ENCODE results near the gene HSDL1. TPM values are rescaled to one million over a fixed set of nuclear protein-coding genes. Genes with fewer than 3 reads are reported as not detected.

Gene HSDL1
- total and polyA plus RNA-seq, 4 experiments from 2014 or later = 9.9 to 23.0 (median 15.7) TPM

- Histone ChIP-seq H3K36me3 (ENCODE audit: insufficient read depth, low read length) (peaks cover 77% of the 10 kb centered on the region), H3K4me1 (ENCODE audit: insufficient read depth, low read length) (no peaks in the 10 kb centered on the region), H3K9me3 (ENCODE audit: control insufficient read depth in 1 of 2, low read length in 2 of 2) (no peaks in the 10 kb centered on the region), H3K27ac (ENCODE audit: low read depth, low read length) (no peak overlapping the region), H3K27me3 (ENCODE audit: insufficient read depth, low read length) (no peaks in the 10 kb centered on the region), H3K4me3 (ENCODE audit: low read length in 2 of 2) (no peak overlapping the region)
- DNase-seq = no peak
- no peaks in the 10 kb centered on the region for H3K9me3 Mint-ChIP-seq
- intact Hi-C loops (cut with micrococcal nuclease) = no loop called here
- H3K27ac Mint-ChIP-seq = no peak overlapping the region
- CTCF ChIA-PET (ENCODE audit: partially characterized antibody) = interaction anchor here (0.9 kb wide), 1 partner anchor 8 kb away, joined by 3 read pairs; no protein-coding TSS in a partner anchor
- peaks cover 54 to 83% of the 10 kb centered on the region in 2 donors for H3K36me3 Mint-ChIP-seq
- H3K27me3 Mint-ChIP-seq = no peaks in the 10 kb centered on the region
- POLR2A ChIA-PET (ENCODE audit: partially characterized antibody) = no interaction called here
- H3K4me3 Mint-ChIP-seq = no peak overlapping the region
- peaks cover 8 to 25% (median 15%) of the 10 kb centered on the region in 4 donors for H3K4me1 Mint-ChIP-seq
Observed at GRCh38 chr16:84079664-84080063, 65.3 kb downstream of the HSDL1 start.

GRCh38 chr16:84075376-84075775 lies 69.6 kb downstream of the HSDL1 start:
- H3K36me3 ChIP-seq (ENCODE audit: insufficient read depth, low read length) = peaks cover 67% of the 10 kb centered on the region
- H3K4me1 ChIP-seq (ENCODE audit: insufficient read depth, low read length) = no peaks in the 10 kb centered on the region
- no peaks in the 10 kb centered on the region for H3K9me3 ChIP-seq (ENCODE audit: control insufficient read depth in 1 of 2, low read length in 2 of 2)
- H3K4me3 ChIP-seq (ENCODE audit: low read length in 2 of 2) = no peak overlapping the region
- Mint-ChIP-seq H3K27ac (no peak overlapping the region), H3K27me3 (no peaks in the 10 kb centered on the region), H3K9me3 (no peaks in the 10 kb centered on the region), H3K36me3 (peaks cover 58 to 78% of the 10 kb centered on the region in 2 donors), H3K4me1 (peaks cover 7 to 19% (median 12%) of the 10 kb centered on the region in 4 donors), H3K4me3 (no peak overlapping the region)
- no peak for DNase-seq
- POLR2A ChIA-PET (ENCODE audit: partially characterized antibody) = no interaction called here
- CTCF ChIA-PET (ENCODE audit: partially characterized antibody) = interaction anchor here (0.8 to 1.7 kb wide), 3 partner anchors 10 to 14 kb away, joined by 3 to 8 read pairs (median 4); no protein-coding TSS in a partner anchor
- intact Hi-C loops (cut with micrococcal nuclease) = no loop called here
- no peak overlapping the region for H3K27ac ChIP-seq (ENCODE audit: low read depth, low read length)
- H3K27me3 ChIP-seq (ENCODE audit: insufficient read depth, low read length) = no peaks in the 10 kb centered on the region

GRCh38 chr16:84074721-84075120 lies 70.3 kb downstream of the HSDL1 start:
- Mint-ChIP-seq H3K4me1 (peaks cover 6 to 16% (median 8%) of the 10 kb centered on the region in 4 donors), H3K27ac (no peak overlapping the region), H3K9me3 (no peaks in the 10 kb centered on the region), H3K27me3 (no peaks in the 10 kb centered on the region), H3K4me3 (no peak overlapping the region), H3K36me3 (peaks cover 55 to 75% of the 10 kb centered on the region in 2 donors)
- Histone ChIP-seq H3K27ac (ENCODE audit: low read depth, low read length) (no peak overlapping the region), H3K9me3 (ENCODE audit: control insufficient read depth in 1 of 2, low read length in 2 of 2) (no peaks in the 10 kb centered on the region), H3K36me3 (ENCODE audit: insufficient read depth, low read length) (peaks cover 65% of the 10 kb centered on the region), H3K4me1 (ENCODE audit: insufficient read depth, low read length) (no peaks in the 10 kb centered on the region), H3K27me3 (ENCODE audit: insufficient read depth, low read length) (no peaks in the 10 kb centered on the region), H3K4me3 (ENCODE audit: low read length in 2 of 2) (no peak overlapping the region)
- ChIA-PET CTCF (ENCODE audit: partially characterized antibody) (interaction anchor here (0.8 to 1.7 kb wide), 3 partner anchors 9 to 13 kb away, joined by 3 to 8 read pairs (median 4); no protein-coding TSS in a partner anchor), POLR2A (ENCODE audit: partially characterized antibody) (no interaction called here)
- DNase-seq = no peak
- intact Hi-C loops (cut with micrococcal nuclease) = no loop called here

Other genes with a start within 250 kb of the HSDL1 start
- 10 to 100 TPM in 1 of 2 experiments, 1 to 10 TPM in 1; 9.7 to 11.1 TPM for gene MLYCD, start 246.1 kb downstream of the HSDL1 start, total RNA-seq
- 1 to 10 TPM in 1 of 2 donors, under 1 TPM in 1; 0.81 to 2.8 TPM for gene MLYCD, start 246.1 kb downstream of the HSDL1 start, polyA plus RNA-seq
- 1 to 10 TPM; 1.1 to 1.2 TPM for gene OSGIN1, start 191.9 kb downstream of the HSDL1 start, total RNA-seq
- under 1 TPM in 1 of 2 donors, not detected in 1; 0.28 TPM for gene OSGIN1, start 191.9 kb downstream of the HSDL1 start, polyA plus RNA-seq
- not detected for gene NECAB2, start 176.9 kb downstream of the HSDL1 start, total RNA-seq
- not detected for gene NECAB2, start 176.9 kb downstream of the HSDL1 start, polyA plus RNA-seq
- not detected for gene SLC38A8, start 102.4 kb downstream of the HSDL1 start, total RNA-seq
- gene SLC38A8, start 102.4 kb downstream of the HSDL1 start, polyA plus RNA-seq = not detected
- gene MBTPS1, start 28.2 kb downstream of the HSDL1 start, total RNA-seq = 100 to 1,000 TPM; 137 to 140 TPM
- gene MBTPS1, start 28.2 kb downstream of the HSDL1 start, polyA plus RNA-seq = 10 to 100 TPM; 53.9 to 61.4 TPM
- gene DNAAF1, start 131 bp upstream of the HSDL1 start, total RNA-seq = under 1 TPM in 1 of 2 experiments, not detected in 1; 0.19 TPM
- 1 to 10 TPM in 1 of 2 donors, not detected in 1; 1.2 TPM for gene DNAAF1, start 131 bp upstream of the HSDL1 start, polyA plus RNA-seq
- gene TAF1C, start 41.9 kb upstream of the HSDL1 start, total RNA-seq = 100 to 1,000 TPM in 1 of 2 experiments, 10 to 100 TPM in 1; 91.5 to 102 TPM
- gene TAF1C, start 41.9 kb upstream of the HSDL1 start, polyA plus RNA-seq = 10 to 100 TPM in 1 of 2 donors, 1 to 10 TPM in 1; 4.1 to 10.9 TPM
- not detected for gene ADAD2, start 46.0 kb upstream of the HSDL1 start, total RNA-seq
- gene ADAD2, start 46.0 kb upstream of the HSDL1 start, polyA plus RNA-seq = not detected
- gene KCNG4, start 94.8 kb upstream of the HSDL1 start, total RNA-seq = not detected
- gene KCNG4, start 94.8 kb upstream of the HSDL1 start, polyA plus RNA-seq = not detected
- gene WFDC1, start 149.7 kb upstream of the HSDL1 start, total RNA-seq = not detected
- not detected for gene WFDC1, start 149.7 kb upstream of the HSDL1 start, polyA plus RNA-seq
- gene ATP2C2, start 223.4 kb upstream of the HSDL1 start, total RNA-seq = not detected
- not detected for gene ATP2C2, start 223.4 kb upstream of the HSDL1 start, polyA plus RNA-seq